HG03520 (cell line): Measurements from ENCODE around the gene C1R.
A peak's percentile ranks its signal among the peaks of the same experiment; 100 is the strongest.
"Not testable (repeated sequence)": the region's sequence is repeated elsewhere in the genome, so short reads cannot be mapped to it uniquely, and the experiment has no call there.

Experiments used
- ATAC-seq: cut with Tn5 transposase; IDR thresholded peaks from one replicate; pipeline ENCODE4 v1.9.1; 2021; ENCODE audit warnings: mild to moderate bottlenecking, moderate library complexity; ENCODE audit not compliant: unreplicated experiment

C1R gene

GRCh38 chr12:7121324-7121723 is 29.1 kb upstream of the C1R start:
- no peak for ATAC-seq

GRCh38 chr12:7120166-7120565 is 27.9 kb upstream of the C1R start:
- ATAC-seq, result no peak

GRCh38 chr12:7118881-7119280 is 26.6 kb upstream of the C1R start:
- no peak for ATAC-seq

- ATAC-seq, result no peak
Observed at GRCh38 chr12:7117670-7118069, 25.4 kb upstream of the C1R start.

GRCh38 chr12:7116916-7117315 is 24.7 kb upstream of the C1R start:
- no peak for ATAC-seq

- no peak for ATAC-seq
Observed at GRCh38 chr12:7116196-7116595, 24.0 kb upstream of the C1R start.

GRCh38 chr12:7114851-7115250 is 22.6 kb upstream of the C1R start:
- ATAC-seq, result no peak

GRCh38 chr12:7114008-7114407 is 21.8 kb upstream of the C1R start:
- ATAC-seq, result no peak

GRCh38 chr12:7113389-7113871 is 21.2 kb upstream of the C1R start:
- ATAC-seq, result no peak

GRCh38 chr12:7112041-7112440 is 19.8 kb upstream of the C1R start:
- no peak for ATAC-seq

- no peak for ATAC-seq
Observed at GRCh38 chr12:7110661-7111060, 18.4 kb upstream of the C1R start.

- ATAC-seq, result no peak
Observed at GRCh38 chr12:7109572-7109920, 17.3 kb upstream of the C1R start.

GRCh38 chr12:7108796-7109571 is 16.7 kb upstream of the C1R start, which contains the start of gene C1RL:
C1RL (minus strand) TSS chr12:7109214; CDS start chr12:7109180, 34 bp downstream.
- no peak for ATAC-seq

GRCh38 chr12:7108003-7108795 is 16.0 kb upstream of the C1R start:
- ATAC-seq, result peak; percentile 82

GRCh38 chr12:7107636-7108002 is 15.4 kb upstream of the C1R start:
- no peak for ATAC-seq

- not testable (repeated sequence) for ATAC-seq
Observed at GRCh38 chr12:7107181-7107580, 14.9 kb upstream of the C1R start.

- no peak for ATAC-seq
Observed at GRCh38 chr12:7106082-7106481, 13.8 kb upstream of the C1R start.

GRCh38 chr12:7103837-7104584 is 11.8 kb upstream of the C1R start:
- ATAC-seq, result no peak

GRCh38 chr12:7102582-7102981 is 10.3 kb upstream of the C1R start:
- no peak for ATAC-seq

- ATAC-seq, result no peak
Observed at GRCh38 chr12:7101694-7102131, 9.5 kb upstream of the C1R start.

GRCh38 chr12:7101047-7101693 is 8.9 kb upstream of the C1R start:
- no peak for ATAC-seq
